GM21381 (cell line): ENCODE data around the gene LARP1.
A peak's percentile ranks its signal among the peaks of the same experiment; 100 is the strongest.

Experiments
- ATAC-seq: cut with Tn5 transposase; IDR thresholded peaks from one replicate; pipeline ENCODE4 v1.9.1; 2021; ENCODE audit warnings: mild to moderate bottlenecking, moderate library complexity; ENCODE audit not compliant: unreplicated experiment

Gene LARP1

GRCh38 chr5:154788212-154788611 lies 33.0 kb downstream of the LARP1 start:
- ATAC-seq: no peak

GRCh38 chr5:154791535-154791934 lies 36.4 kb downstream of the LARP1 start:
- peak; percentile 78 for ATAC-seq

- no peak for ATAC-seq
Observed at GRCh38 chr5:154793599-154794524, 38.7 kb downstream of the LARP1 start.

GRCh38 chr5:154794525-154795234 lies 39.5 kb downstream of the LARP1 start:
- ATAC-seq: no peak

- ATAC-seq: no peak
Observed at GRCh38 chr5:154795235-154795596, 40.0 kb downstream of the LARP1 start.

- ATAC-seq: no peak
Observed at GRCh38 chr5:154797762-154798161, 42.6 kb downstream of the LARP1 start.

- ATAC-seq: no peak
Observed at GRCh38 chr5:154800582-154800981, 45.4 kb downstream of the LARP1 start.

- ATAC-seq: no peak
Observed at GRCh38 chr5:154801083-154801482, 45.9 kb downstream of the LARP1 start.

- ATAC-seq: no peak
Observed at GRCh38 chr5:154802050-154802449, 46.9 kb downstream of the LARP1 start.

GRCh38 chr5:154806176-154806575 lies 51.0 kb downstream of the LARP1 start:
- ATAC-seq: no peak

- ATAC-seq: no peak
Observed at GRCh38 chr5:154811239-154811638, 56.1 kb downstream of the LARP1 start.

- peak; percentile 63 for ATAC-seq
Observed at GRCh38 chr5:154811653-154812465, 56.7 kb downstream of the LARP1 start.

- ATAC-seq: no peak
Observed at GRCh38 chr5:154813158-154813557, 58.0 kb downstream of the LARP1 start.

- no peak for ATAC-seq
Observed at GRCh38 chr5:154813736-154814135, 58.6 kb downstream of the LARP1 start.

- no peak for ATAC-seq
Observed at GRCh38 chr5:154815025-154815424, 59.8 kb downstream of the LARP1 start.

GRCh38 chr5:154815684-154816247 lies 60.6 kb downstream of the LARP1 start:
- no peak for ATAC-seq

- no peak for ATAC-seq
Observed at GRCh38 chr5:154816891-154817492, 61.8 kb downstream of the LARP1 start.

- no peak for ATAC-seq
Observed at GRCh38 chr5:154817815-154818214, 62.6 kb downstream of the LARP1 start.

GRCh38 chr5:154818471-154819116 lies 63.4 kb downstream of the LARP1 start:
- no peak for ATAC-seq

- no peak for ATAC-seq
Observed at GRCh38 chr5:154819546-154819945, 64.4 kb downstream of the LARP1 start.
